ENCODE results near the gene MICU2. TPM values are rescaled to one million over a fixed set of nuclear protein-coding genes. Genes with fewer than 3 reads are reported as not detected.

The MICU2 gene
- total and polyA plus RNA-seq, 4 donors, result 29.0 to 85.9 (median 39.3) TPM

DNA sequence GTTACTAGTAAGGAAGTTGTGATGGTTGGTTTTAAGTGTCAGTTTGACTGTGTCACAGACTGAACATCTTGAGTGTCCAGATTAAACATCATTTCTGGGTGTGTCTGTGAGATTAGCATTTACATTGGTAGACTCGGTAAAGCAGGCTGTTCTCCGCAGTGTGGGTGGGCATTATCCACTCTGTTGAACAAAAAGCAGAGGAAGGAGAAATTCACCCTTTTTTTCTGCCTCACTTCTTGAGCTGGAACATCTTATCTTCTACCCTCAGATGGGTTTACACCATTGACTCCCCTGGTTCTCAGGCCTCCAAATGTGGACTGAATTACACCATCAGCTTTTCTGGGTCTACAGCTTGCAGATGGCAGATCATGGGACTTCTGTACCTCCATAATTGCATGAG, 81.1 kb downstream of the MICU2 start:
- DNase-seq (no peak), ATAC-seq (ENCODE audit: insufficient read depth, low FRiP score) (no peak)
- 83 to 94% methylated on average over 2 of the region's 2 CpGs for WGBS, 2 donors
- no peak overlapping the region for H3K9ac ChIP-seq (ENCODE audit: insufficient read depth in 1 of 2, low read length in 2 of 2)
- peaks cover 0 to 3% (median 0%) of the 10 kb centered on the region in 5 donors for H3K4me1 ChIP-seq (ENCODE audit: control insufficient read depth in 5 of 5, insufficient read depth in 5 of 5, low read length in 5 of 5)
- no peak overlapping the region for H3K4me3 ChIP-seq
- no peaks in the 10 kb centered on the region for H3K9me3 ChIP-seq (ENCODE audit: control insufficient read depth in 4 of 4, insufficient read depth in 3 of 4, low read length in 3 of 4)
- peaks cover 2 to 12% (median 7%) of the 10 kb centered on the region in 4 donors for H3K36me3 ChIP-seq (ENCODE audit: control insufficient read depth in 4 of 4, insufficient read depth in 4 of 4, low read length in 4 of 4)
- H3K27ac ChIP-seq (ENCODE audit: low read depth in 1 of 2, low read length in 1 of 2), result no peak overlapping the region
- TF ChIP-seq, protein P1, sequence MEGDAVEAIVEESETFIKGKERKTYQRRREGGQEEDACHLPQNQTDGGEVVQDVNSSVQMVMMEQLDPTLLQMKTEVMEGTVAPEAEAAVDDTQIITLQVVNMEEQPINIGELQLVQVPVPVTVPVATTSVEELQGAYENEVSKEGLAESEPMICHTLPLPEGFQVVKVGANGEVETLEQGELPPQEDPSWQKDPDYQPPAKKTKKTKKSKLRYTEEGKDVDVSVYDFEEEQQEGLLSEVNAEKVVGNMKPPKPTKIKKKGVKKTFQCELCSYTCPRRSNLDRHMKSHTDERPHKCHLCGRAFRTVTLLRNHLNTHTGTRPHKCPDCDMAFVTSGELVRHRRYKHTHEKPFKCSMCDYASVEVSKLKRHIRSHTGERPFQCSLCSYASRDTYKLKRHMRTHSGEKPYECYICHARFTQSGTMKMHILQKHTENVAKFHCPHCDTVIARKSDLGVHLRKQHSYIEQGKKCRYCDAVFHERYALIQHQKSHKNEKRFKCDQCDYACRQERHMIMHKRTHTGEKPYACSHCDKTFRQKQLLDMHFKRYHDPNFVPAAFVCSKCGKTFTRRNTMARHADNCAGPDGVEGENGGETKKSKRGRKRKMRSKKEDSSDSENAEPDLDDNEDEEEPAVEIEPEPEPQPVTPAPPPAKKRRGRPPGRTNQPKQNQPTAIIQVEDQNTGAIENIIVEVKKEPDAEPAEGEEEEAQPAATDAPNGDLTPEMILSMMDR (IDR thresholded peaks at IDR 0.05; ENCODE audit: control extremely low read depth, extremely low read depth), result no peak
- no peaks in the 10 kb centered on the region for H3K27me3 ChIP-seq (ENCODE audit: control insufficient read depth in 3 of 3, insufficient read depth in 3 of 3, low read length in 2 of 3)

DNA sequence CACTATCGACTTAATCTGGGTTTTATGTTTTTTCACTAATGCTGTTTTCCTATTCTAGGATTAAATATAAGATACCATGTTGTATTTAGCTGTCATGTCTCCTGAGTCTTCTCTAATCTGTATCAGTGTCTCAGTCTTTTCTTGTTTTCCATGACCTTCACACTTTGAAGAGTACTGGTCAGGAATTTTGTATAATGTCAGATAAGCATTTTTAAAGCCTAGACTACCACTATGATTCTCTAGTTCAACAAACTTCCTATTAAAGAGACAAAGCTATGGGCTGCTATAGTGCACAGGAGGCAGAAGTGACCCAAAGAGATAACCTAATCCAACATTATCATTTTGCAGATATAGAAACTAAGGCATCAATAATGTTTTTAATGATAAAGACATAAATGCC, 81.8 kb downstream of the MICU2 start:
- H3K9ac ChIP-seq (ENCODE audit: insufficient read depth in 1 of 2, low read length in 2 of 2), result no peak overlapping the region
- WGBS, 2 donors, result 95% methylated on average over 1 of the region's 1 CpG

DNA sequence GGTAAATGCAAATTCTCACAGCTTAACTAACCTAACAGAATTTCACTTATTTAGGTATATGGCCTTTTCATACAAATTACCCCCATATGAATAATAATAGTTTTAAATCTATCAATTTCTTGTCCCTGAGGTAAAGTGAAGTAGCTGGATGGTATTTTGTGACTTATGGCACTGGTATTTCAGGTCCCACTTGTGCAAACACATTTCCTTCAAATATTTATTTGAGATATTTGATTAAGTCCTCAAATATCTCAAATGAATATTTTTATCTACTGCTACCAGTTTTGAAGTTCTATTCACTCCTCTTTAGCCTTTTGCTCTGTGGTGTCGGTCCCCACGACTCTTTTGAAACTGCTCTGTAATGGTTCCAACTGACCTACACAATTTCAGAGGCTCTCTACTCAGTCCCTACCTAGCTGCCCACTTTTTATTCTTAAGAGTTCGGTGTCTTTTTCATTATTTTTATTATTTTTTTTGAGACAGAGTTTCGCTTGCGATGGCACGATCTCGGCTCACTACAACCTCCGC, 85.3 kb downstream of the MICU2 start:
- 78 to 95% methylated on average over 8 of the region's 8 CpGs for WGBS, 2 donors

More for the DNA sequence above, 81.8 kb downstream of the MICU2 start:
- peaks cover 0 to 3% (median 0%) of the 10 kb centered on the region in 5 donors for H3K4me1 ChIP-seq (ENCODE audit: control insufficient read depth in 5 of 5, insufficient read depth in 5 of 5, low read length in 5 of 5)
- TF ChIP-seq, protein P1 (IDR thresholded peaks at IDR 0.05; ENCODE audit: control extremely low read depth, extremely low read depth), result no peak
- no peak for DNase-seq
- H3K27ac ChIP-seq (ENCODE audit: low read depth in 1 of 2, low read length in 1 of 2), result no peak overlapping the region
- ATAC-seq (ENCODE audit: insufficient read depth, low FRiP score), result no peak
- H3K36me3 ChIP-seq (ENCODE audit: control insufficient read depth in 4 of 4, insufficient read depth in 4 of 4, low read length in 4 of 4), result peaks cover 1 to 12% (median 7%) of the 10 kb centered on the region in 4 donors
- H3K27me3 ChIP-seq (ENCODE audit: control insufficient read depth in 3 of 3, insufficient read depth in 3 of 3, low read length in 2 of 3), result no peaks in the 10 kb centered on the region
- no peak overlapping the region for H3K4me3 ChIP-seq
- no peaks in the 10 kb centered on the region for H3K9me3 ChIP-seq (ENCODE audit: control insufficient read depth in 4 of 4, insufficient read depth in 3 of 4, low read length in 3 of 4)

More for the DNA sequence above, 85.3 kb downstream of the MICU2 start:
- ATAC-seq (ENCODE audit: insufficient read depth, low FRiP score) (peak; percentile 62), DNase-seq (peak in 2 of 3 donors; percentile 14 to 23)
- no peaks in the 10 kb centered on the region for H3K9me3 ChIP-seq (ENCODE audit: control insufficient read depth in 4 of 4, insufficient read depth in 3 of 4, low read length in 3 of 4)
- no peaks in the 10 kb centered on the region for H3K27me3 ChIP-seq (ENCODE audit: control insufficient read depth in 3 of 3, insufficient read depth in 3 of 3, low read length in 2 of 3)
- TF ChIP-seq, protein P1 (IDR thresholded peaks at IDR 0.05; ENCODE audit: control extremely low read depth, extremely low read depth), result no peak
- H3K9ac ChIP-seq (ENCODE audit: insufficient read depth in 1 of 2, low read length in 2 of 2), result no peak overlapping the region
- peaks cover 1 to 15% (median 8%) of the 10 kb centered on the region in 4 donors for H3K36me3 ChIP-seq (ENCODE audit: control insufficient read depth in 4 of 4, insufficient read depth in 4 of 4, low read length in 4 of 4)
- no peak overlapping the region for H3K4me3 ChIP-seq
- no peak overlapping the region for H3K27ac ChIP-seq (ENCODE audit: low read depth in 1 of 2, low read length in 1 of 2)
- peaks cover 0 to 3% (median 0%) of the 10 kb centered on the region in 5 donors for H3K4me1 ChIP-seq (ENCODE audit: control insufficient read depth in 5 of 5, insufficient read depth in 5 of 5, low read length in 5 of 5)
